HL-60/S4 (cell line): ENCODE results near the gene DYNC2I2.
"Not testable (repeated sequence)": the region's sequence is repeated elsewhere in the genome, so short reads cannot be mapped to it uniquely, and the experiment has no call there.

Experiments used
- in situ Hi-C: fragments of 300-500 bp; cut with MboI; formaldehyde crosslinking; loops from 2 replicates; pipeline ENCODE4 v1.14.3; 2022; ENCODE audit warnings: low sequenced_read_pairs

Gene DYNC2I2

DNA sequence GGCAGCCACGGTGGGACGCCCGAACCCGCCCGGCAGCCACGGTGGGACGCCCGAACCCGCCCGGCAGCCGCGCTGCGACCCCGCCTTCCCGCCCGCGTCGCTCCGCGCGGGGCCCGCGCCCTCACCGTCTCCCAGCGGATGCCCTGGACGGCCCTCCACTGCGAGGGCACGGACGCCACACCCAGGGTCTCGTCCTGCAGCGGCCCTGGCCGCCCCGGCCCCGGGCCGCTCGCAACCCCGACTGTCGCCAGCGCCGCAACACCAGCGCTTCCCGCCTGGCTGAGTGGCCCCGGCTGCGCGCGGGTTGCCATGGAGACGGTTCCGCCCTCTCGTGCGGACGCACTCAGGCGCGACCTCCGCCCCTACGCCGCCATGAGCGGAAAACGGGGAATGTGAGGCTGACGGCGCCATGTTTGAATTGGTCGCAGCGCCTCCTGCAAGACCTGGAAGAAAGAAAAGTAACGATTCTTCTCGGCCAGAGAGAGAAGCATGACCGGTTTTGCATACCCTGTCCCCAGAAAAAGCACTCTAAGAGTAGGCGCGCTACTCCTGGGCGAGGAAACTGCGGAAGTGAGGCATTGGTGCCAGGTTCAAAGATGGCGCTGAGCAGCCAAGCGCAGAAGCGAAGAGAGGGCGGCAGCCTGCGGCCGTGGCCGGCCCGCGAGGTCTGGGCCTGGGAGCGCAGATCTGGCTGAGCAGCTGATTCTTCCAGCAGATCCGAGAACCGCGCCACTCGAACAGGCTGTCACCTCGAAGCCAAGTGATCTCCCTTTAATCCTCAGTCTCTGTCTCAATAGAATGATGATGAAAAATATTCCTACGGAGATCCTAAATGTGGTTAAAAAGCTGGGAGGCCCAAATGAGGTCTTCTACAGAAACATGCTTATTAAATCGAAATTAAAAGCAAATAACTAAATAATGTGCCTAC, at the start of gene DYNC2I2:
TSS of gene DYNC2I2 (minus strand) at position 432 of the 928 bp plus-strand sequence. CDS start at position 311, 121 bp downstream.
- in situ Hi-C loops: no loop called here

DNA sequence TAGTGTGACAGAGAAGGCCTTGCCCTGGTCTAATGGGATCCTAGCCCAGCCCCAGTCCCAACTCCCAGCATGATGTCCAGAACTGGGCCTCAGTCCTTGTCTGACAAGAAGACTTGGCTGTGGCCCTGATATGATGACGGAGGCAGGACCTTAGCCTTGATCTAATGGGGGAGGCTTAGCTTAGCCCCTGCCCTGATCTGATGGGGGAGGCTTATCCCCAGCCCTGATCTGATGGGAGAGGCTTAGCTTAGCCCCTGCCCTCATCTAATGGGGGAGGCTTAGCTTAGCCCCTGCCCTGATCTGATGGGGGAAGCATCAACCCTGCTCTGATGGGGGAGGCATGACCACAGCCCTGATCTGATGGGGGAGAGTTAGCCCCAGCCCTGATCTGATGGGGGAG, 49.4 kb upstream of the DYNC2I2 start:
- in situ Hi-C loops: no loop called here

DNA sequence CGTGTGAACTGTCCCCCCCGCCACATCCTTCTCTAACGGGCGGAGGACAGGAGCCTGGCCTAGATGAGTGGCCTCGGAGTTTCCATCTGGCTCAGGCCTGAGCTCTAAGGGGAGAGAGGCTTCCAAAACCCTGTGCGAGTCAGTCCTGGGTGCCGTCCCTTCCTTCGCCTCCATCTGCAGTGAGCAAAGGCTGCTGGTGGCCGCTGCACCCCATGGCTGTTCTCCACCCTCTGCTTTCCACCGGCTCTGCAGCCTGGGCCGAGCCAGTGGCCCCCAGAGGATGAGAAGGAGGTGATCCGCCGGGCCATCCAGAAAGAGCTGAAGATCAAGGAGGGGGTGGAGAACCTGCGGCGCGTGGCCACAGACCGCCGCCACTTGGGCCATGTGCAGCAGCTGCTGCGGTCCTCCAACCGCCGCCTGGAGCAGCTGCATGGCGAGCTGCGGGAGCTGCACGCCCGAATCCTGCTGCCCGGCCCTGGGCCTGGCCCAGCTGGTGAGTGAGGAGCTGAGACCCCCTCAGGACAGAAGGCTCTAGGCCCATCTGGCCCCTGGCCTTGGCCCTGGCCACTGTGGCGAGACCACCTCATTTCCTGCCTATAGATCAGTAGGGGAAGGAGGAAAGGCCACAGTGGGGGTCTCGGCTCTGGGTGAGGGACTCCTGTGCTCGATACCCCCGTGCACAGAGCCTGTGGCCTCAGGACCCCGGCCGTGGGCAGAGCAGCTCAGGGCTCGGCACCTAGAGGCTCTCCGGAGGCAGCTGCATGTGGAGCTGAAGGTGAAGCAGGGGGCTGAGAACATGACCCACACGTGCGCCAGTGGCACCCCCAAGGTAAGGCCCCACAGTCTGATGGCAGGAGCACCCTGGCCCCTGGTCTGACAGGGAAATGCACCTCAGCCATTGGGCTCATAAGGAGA, 48.7 kb upstream of the DYNC2I2 start:
- in situ Hi-C loops: no loop called here

DNA sequence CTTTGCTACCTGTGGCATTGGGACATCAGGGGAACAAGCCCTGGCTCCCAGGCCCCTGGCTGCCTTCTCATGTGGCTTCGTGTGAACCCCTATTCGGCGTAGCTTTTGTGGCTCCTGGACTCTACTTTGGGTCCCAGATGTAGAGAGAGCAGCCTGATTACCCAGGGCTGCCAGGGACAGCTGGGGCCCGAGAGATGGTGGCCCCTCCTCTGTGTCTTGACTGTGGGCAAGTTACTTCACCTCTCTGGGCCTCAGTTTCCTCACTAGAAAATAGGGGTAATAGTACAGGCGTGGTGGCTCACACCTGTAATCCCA, 47.7 kb upstream of the DYNC2I2 start:
- in situ Hi-C loops: no loop called here

DNA sequence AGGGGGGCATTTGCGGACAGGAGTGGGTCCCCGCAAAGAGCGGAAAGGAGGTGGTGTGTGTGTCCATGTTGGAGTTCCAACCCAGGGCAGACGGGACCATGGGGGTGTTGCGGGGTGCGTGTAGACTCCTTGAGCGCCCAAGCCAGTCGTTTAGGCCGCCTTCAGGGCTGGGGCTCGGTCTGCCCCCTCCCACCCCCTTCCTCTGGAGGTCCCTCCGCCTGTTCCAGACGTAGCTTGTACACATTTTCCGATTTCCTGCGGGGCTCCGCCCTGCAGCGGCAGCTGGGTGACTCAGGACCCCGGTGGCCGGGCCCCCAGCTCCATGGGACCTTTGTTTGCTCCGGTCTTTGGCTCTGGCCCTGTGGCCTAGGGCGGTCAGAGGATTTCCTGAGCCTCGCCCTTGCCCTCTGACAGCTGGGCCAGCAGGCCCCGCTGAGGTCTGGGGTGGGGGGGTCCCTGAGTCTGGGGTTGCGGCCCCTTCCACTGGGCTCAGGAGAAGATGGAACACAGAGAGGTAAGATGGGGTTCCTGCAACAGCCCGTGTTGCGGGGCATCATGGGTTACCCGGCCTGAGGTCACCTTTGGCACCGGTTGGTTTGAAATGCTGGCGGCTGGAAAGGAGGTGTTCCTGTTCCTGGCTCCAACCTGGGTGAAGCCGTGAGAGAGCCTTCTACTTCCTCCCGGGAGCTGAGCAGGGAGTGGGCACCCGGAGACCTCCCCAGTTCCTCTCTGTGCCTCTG, 47.1 kb upstream of the DYNC2I2 start:
- in situ Hi-C loops: no loop called here

DNA sequence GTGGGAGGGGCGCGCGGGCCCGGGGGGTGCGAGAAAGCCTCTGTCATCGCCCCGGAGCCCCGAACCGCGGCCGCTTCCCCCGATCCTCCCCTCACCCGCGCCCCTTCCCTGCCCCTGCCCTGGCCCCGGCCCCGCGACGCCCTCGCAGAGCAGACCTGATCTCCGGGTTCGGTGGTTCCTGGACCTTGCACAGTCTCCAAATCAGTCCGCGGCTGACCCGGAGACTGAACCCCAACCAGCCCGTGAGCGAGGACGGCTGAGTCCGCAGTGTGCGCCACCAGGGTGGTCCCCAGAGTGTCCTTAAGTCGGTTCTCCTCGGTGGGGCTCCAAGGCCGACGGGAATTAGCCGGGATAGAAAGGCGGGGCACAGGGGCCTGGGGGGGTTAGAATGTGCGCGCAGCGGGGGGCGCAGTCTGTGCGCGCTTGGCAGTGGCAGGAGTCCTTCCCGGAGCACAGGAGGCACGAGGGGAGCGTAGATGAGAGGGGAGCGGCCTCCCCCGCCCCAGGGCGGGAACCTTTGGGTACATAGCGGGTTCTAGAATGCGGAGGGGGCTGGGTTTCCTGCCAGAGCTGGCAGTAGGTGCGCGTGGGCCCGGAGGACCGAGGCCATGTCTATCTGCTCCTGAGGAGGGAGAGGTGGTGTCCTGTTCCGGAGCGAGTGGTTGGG, 46.4 kb upstream of the DYNC2I2 start:
- in situ Hi-C loops: no loop called here

DNA sequence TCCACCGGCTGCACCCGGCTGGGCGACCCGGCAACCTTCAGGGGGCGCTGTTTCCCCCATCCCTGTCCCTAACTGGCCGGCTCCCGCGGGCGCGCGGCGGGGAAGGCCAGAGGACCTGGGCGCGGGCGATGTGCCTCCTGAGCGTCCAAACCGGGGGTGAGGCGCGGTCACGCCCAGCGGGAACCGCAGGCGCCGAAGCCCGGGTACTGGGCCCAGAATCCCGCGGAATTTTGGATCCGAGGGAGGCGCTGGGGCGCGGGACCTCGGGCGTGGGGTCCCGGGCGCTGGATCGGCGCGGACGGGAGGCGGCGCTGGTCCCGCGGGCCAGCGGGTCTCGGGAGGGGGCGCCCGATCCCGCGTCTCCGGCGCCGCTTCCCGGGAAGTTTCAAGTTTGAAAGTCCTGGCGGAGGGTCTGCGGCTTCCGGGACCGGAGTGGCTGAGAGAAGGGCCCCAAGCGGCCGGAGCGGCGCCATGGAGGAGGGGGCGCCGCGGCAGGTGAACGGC, 45.9 kb upstream of the DYNC2I2 start, which contains the start of gene PKN3:
TSS of gene PKN3 (plus strand) at position 59 of the 504 bp plus-strand sequence. CDS start at position 472, 413 bp downstream.
- in situ Hi-C loops: no loop called here

DNA sequence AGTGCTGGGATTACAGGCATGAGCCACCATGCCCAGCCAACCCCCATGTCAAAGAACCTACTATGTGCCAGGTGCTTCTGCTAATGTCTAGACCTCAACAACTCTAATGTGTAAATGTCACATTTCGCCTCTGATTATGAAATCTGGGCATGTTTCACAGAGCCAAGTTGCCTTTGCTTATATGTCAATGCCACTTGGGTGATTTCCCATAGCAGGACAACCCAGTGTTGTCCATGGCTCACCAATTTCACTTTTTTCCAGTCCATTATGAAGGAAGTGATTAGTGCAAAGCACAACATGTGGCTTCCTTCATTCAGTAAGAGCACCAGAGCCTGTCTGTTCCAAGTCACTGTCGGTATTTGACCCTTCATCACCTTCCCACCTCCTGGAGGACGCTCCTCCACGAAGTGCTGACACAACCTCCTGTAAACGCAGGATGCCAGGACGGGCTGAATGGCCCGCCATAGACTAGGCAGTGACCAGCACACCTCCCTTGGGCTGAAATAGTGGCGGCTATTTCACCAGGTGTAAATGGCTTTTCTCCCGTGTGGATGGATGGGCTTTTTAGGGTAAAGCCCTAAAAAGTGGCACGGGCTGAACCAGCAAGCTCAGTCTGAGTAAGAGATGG, 44.7 kb upstream of the DYNC2I2 start:
- in situ Hi-C loops: no loop called here

DNA sequence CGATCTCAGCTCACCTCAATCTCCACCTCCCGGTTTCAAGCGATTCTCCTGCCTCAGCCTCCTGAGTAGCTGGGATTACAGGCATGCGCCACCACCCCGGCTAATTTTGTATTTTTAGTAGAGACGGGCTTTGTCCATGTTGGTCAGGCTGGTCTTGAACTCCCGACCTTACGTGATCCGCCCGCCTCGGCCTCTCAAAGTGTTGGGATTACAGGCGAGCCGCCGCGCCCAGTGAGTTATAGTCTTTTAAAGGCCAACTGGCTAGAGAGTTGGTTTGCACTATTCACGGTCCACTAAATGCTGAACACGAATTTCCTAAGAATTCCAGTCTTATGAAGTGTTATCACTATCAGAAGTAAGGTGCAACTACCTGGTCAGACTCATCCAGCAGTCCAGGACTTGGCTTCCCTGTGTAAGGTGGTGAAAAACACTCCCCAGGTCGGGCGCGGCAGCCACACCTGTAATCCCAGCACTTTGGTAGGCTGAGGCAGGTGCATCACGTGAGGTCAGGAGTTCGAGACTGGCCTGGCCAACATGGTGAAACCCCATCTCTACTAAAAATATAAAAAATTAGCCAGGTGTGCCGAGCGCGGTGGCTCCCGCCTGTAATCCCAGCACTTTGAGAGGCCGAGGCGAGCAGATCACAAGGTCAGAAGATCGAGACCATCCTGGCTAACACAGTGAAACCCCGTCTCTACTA, 42.6 kb upstream of the DYNC2I2 start:
- in situ Hi-C loops: not testable (repeated sequence)

DNA sequence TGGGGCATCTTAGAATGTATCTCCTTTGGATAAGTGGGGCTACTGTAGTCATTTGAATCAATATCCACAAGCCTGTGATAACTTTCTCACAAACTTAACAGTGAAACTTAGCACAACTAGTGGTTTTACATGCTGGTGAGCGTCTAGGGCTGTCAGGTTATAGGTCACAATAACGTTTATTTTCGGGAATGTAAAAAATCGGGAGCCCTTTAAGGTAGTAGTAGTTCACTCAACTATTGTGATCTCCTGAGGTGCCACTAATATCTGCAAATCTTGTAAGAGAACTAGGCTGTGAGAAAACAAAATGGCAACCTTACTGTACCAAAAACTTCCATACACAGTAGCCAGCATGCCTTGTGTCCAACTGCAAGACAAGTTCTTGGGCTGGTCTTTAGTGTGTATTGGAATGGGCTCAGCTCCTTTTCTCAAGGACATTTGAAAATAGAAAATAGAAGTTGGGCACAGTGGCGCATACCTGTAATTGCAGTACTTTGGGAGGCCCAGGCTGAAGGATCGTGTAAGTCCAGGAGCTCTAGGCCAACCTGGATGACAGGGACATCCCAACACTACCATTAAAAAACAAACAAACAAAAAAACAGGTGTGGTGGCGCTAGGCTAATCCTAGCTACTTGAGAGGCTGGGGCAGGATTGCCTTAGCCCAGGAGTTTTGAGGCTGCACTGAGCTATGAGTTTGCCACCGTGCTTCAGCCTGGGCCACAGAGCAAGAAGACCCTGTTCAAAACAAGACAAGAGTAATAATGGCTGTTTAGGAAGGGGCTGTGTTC, 40.5 kb upstream of the DYNC2I2 start:
- in situ Hi-C loops: no loop called here

DNA sequence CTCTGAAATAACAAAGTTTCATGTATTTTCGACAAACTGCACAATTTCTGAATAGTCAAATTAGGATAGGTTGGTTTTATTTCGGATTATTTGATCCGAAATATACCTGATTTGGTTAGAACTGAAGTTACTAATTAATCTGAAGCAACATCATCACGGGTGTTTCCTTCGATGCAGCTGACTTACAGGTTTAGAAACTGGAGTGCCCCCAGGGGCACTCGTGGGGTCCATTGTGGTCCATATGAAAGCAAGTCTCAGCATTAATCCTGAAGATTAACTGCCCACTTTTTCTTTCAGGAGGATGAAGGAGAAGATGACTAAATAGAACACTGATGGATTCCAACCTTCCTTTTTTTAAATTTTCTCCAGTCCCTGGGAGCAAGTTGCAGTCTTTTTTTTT, 37.7 kb upstream of the DYNC2I2 start:
- in situ Hi-C loops: no loop called here

DNA sequence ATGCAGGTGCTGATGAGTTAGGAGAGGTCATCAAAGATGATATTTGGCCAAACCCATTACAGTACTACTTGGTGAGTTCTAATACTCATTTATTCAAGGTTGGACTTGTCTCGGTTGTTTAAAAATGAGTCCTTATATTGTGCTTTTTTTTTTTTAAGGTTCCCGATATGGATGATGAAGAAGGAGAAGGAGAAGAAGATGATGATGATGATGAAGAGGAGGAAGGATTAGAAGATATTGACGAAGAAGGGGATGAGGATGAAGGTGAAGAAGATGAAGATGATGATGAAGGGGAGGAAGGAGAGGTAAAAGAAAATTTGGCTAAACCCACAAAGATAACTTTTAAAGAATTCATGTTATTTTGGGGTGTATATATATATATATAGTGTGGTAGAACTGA, 37.1 kb upstream of the DYNC2I2 start:
- in situ Hi-C loops: not testable (repeated sequence)

DNA sequence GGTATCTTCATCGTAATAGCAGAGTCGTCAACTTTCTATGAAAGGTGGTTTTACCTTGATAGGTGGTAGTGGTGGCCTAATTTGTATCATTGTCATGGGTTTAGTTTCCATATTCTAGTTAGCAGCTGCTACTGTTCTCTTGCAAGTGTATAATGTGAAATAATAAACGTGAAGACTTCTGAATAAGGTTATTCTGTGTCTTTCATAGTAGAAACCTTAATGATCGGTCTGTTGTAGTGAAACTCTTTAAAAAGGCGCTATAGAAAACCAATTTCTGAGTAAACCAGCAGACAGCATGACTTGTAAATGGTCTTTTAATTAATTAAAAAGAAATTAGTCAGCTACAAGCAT, 34.0 kb upstream of the DYNC2I2 start:
- in situ Hi-C loops: no loop called here

DNA sequence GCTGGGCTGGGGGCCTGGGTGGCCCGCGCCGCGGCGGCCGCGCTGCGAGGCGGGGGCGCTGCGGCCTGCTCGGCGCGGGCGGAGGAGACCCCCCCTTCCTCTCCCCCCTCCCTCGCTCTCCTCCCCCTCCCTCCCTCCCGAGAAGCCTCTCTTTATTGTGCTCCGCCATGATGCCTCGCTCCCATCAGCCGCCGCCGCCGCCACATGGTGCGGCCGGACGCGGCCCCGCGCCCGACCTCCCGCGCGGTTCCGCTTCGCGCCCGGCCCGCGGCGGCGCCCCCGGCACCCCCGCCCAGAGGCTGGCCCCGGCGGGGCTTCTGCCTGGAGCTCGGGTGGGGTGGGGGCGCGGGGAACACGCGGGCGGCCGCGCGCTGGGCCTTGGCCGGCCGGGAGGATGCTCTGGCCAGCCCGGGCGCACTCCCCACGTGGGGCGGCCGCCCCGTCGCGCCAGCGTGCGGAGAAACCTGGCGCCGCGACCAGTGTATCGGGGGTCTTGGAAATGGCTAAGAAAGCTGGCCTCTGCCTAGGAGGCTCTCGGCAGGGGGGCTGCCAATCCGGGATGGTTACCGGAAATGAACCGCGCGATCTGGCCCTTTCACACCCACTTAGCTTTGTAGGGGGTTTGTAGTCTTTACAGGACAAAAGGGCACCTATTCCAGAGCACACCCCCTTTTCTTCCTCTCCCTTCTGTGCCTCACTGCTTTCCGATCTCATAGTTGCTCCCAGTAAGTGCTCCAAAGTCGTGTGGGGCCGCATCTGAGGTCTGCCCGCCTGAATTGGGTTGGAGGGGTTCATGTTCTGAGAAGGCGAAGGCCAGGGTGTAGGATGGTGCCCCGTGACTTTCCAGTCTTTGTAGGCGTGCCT, 33.4 kb upstream of the DYNC2I2 start:
- in situ Hi-C loops: no loop called here

DNA sequence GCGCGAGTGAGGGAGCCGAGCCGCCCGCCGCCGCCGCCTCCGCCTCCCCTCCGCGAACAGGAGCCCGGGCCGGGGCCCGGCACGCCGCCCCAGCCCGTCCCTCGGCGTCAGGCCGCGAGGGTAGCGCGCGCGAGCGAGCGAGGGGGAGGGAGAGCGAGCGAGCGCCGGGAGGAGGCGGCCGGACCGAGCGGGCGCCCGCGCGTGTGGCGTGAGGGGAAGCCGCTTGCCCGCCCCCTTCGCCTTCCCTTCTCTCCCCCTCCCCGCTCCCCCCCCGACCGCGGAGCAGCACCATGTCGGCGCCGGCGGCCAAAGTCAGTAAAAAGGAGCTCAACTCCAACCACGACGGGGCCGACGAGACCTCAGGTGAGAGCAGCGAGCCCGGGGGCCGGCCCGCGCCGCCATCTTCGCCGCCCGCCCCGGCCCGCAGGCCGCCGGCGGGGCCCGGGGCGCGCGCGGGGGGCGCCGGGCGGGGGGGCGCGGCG, 32.7 kb upstream of the DYNC2I2 start:
- in situ Hi-C loops: no loop called here

DNA sequence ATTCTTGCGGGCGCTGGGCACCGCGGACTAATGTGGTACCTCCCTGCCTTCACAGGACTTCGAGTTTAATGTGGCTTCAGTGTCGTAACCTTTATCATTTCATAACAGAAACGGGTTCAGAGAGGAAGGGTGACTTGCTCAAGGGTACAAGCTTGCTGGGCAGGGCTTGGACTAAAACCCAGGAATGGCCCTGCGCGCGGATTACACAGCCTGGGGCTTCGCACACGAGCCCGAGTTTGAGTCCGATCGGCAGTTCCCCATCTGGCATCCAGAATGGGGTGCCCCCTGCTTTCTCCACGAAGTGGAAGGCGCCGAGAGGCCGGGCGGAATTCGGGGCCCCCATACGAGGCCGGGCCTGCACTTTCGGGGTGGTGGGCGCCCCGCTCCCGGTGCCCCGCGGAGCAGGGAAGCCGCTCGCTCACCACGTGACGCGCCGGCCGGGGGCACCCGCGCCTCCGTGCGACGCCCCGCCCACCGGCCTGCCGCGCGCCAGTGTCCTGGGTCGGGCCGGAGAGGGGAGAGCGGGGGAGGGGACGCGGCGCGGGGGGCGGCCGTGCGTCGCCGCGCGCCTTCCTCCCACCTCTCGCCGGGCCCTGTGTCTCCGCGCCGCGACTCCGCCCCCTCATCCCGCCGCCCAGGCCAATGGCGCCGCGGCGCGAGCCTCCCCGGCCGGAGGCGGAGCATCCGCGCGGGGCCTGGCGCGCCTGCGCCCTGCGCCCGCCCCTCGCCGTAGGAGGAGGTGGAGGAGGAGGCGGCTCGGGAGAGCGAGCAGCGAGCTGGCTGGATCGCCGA, 32.0 kb upstream of the DYNC2I2 start, which contains the start of gene SET:
TSS of gene SET (plus strand) at position 722 of the 792 bp plus-strand sequence. CDS start 361 bp downstream, outside the sequence.
- in situ Hi-C loops: no loop called here
